Neural progenitor cell (in vitro differentiated cells): ENCODE measurements around the gene PDP2. TPM values are rescaled to one million over a fixed set of nuclear protein-coding genes. Genes with fewer than 3 reads are reported as not detected.

Source experiments
- DNase-seq: peaks from one replicate; pipeline ENCODE4 v3.0.0-alpha.2; 2016; ENCODE audit warnings: low spot score
- H2AFZ ChIP-seq: fragments of 200-600 bp; sonication (generic); replicated peaks from 2 replicates; pipeline ENCODE4 v1.6.1; 2016; ENCODE audit warnings: antibody characterized with exemption
- H3F3A ChIP-seq: fragments of 200-600 bp; sonication (generic); 2 replicates; pipeline ENCODE4 v1.6.1; 2016; ENCODE audit warnings: antibody characterized with exemption, low read depth
- H3K27ac ChIP-seq: fragments of 200-600 bp; sonication (generic); 2 replicates; pipeline ENCODE4 v1.5.1; 2016; ENCODE audit warnings: mild to moderate bottlenecking
- H3K27me3 ChIP-seq: fragments of 200-600 bp; sonication (generic); 2 replicates; pipeline ENCODE4 v1.6.1; 2016; ENCODE audit warnings: mild to moderate bottlenecking, moderate library complexity
- H3K36me3 ChIP-seq: fragments of 200-600 bp; sonication (generic); 2 replicates; pipeline ENCODE4 v1.5.1; 2016
- H3K4me1 ChIP-seq: fragments of 200-600 bp; sonication (generic); 2 replicates; pipeline ENCODE4 v1.6.1; 2016; ENCODE audit warnings: mixed run types
- H3K4me2 ChIP-seq: fragments of 200-600 bp; sonication (generic); 2 replicates; pipeline ENCODE4 v1.6.1; 2016
- H3K4me3 ChIP-seq: fragments of 200-600 bp; sonication (generic); 2 replicates; pipeline ENCODE4 v1.5.1; 2016
- H3K79me2 ChIP-seq: fragments of 200-600 bp; sonication (generic); 2 replicates; pipeline ENCODE4 v1.6.1; 2016; ENCODE audit warnings: low read depth
- H3K9ac ChIP-seq: fragments of 200-600 bp; sonication (generic); 2 replicates; pipeline ENCODE4 v1.6.1; 2016
- H3K9me3 ChIP-seq: fragments of 200-600 bp; sonication (generic); 2 replicates; pipeline ENCODE4 v1.5.1; 2016; ENCODE audit warnings: low read depth
- H4K20me1 ChIP-seq: fragments of 200-600 bp; sonication (generic); 2 replicates; pipeline ENCODE4 v1.6.1; 2016; ENCODE audit warnings: low read depth
- H3K27ac Mint-ChIP-seq: 3 replicates; pipeline ENCODE4 v1.8.0; 2021; ENCODE audit warnings: mixed read lengths
- H3K27me3 Mint-ChIP-seq: 2 replicates; pipeline ENCODE4 v1.8.0; 2022; ENCODE audit warnings: low read depth, mild to moderate bottlenecking, inconsistent platforms, moderate library complexity, mixed read lengths; ENCODE audit not compliant: insufficient read depth
- H3K36me3 Mint-ChIP-seq: 3 replicates; pipeline ENCODE4 v1.8.0; 2021; ENCODE audit warnings: mixed read lengths
- H3K4me1 Mint-ChIP-seq: 3 replicates; pipeline ENCODE4 v1.8.0; 2021; ENCODE audit warnings: mixed read lengths
- H3K4me3 Mint-ChIP-seq: 3 replicates; pipeline ENCODE4 v1.8.0; 2021; ENCODE audit warnings: mild to moderate bottlenecking, moderate library complexity, mixed read lengths
- H3K9me3 Mint-ChIP-seq: 3 replicates; pipeline ENCODE4 v1.8.0; 2020; ENCODE audit warnings: mixed read lengths
- CTCF ChIP-seq: fragments of 200-600 bp; sonication (generic); IDR thresholded peaks from 2 replicates; pipeline ENCODE4 v1.5.1; 2017; ENCODE audit warnings: antibody characterized with exemption, mild to moderate bottlenecking
- EZH2 ChIP-seq: fragments of 200-600 bp; sonication (generic); IDR thresholded peaks from 2 replicates; pipeline ENCODE4 v1.6.1; 2017; ENCODE audit warnings: antibody characterized with exemption, mild to moderate bottlenecking, moderate library complexity
- EZH2phosphoT487 ChIP-seq: fragments of 200-600 bp; sonication (generic); IDR thresholded peaks from 2 replicates; pipeline ENCODE4 v1.6.1; 2017; ENCODE audit warnings: antibody characterized with exemption
- total RNA-seq: library from RNA; depleted of rRNA; stranded (reverse); fragments of >200 nt; gene quantifications from 2 replicates; pipeline ENCODE4 v1.2.3, GENCODE V29; 2015; ENCODE audit warnings: low replicate concordance

PDP2 gene
- total RNA-seq, 1 donor from 2014 or later, result 6.6 TPM

GRCh38 chr16:66936462-66936861, 56.1 kb downstream of the PDP2 start:
- no peak overlapping the region for H3K9ac ChIP-seq
- peaks cover 10% of the 10 kb centered on the region for H3K4me1 ChIP-seq
- Mint-ChIP-seq H3K27me3 (peaks cover 4% of the 10 kb centered on the region), H3K4me1 (peaks cover 32% of the 10 kb centered on the region), H3K36me3 (peaks cover 9% of the 10 kb centered on the region), H3K4me3 (peak overlapping the region; percentile 96), H3K9me3 (no peaks in the 10 kb centered on the region), H3K27ac (no peak overlapping the region)
- H3K79me2 ChIP-seq, result peaks cover 9% of the 10 kb centered on the region
- H3F3A ChIP-seq, result no peaks in the 10 kb centered on the region
- H3K27me3 ChIP-seq, result peaks cover 9% of the 10 kb centered on the region
- peaks cover 19% of the 10 kb centered on the region for H4K20me1 ChIP-seq
- no peak overlapping the region for H2AFZ ChIP-seq
- DNase-seq, result no peak
- no peak overlapping the region for H3K4me2 ChIP-seq
- H3K27ac ChIP-seq, result no peak overlapping the region
- H3K9me3 ChIP-seq, result no peaks in the 10 kb centered on the region
- H3K36me3 ChIP-seq, result no peaks in the 10 kb centered on the region
- TF ChIP-seq EZH2, result no peak
- TF ChIP-seq CTCF, result no peak
- no peak for TF ChIP-seq EZH2phosphoT487
- H3K4me3 ChIP-seq, result no peak overlapping the region

- Mint-ChIP-seq H3K27ac (no peak overlapping the region), H3K4me3 (peak overlapping the region; percentile 96), H3K36me3 (peaks cover 11% of the 10 kb centered on the region), H3K9me3 (no peaks in the 10 kb centered on the region), H3K27me3 (peaks cover 4% of the 10 kb centered on the region), H3K4me1 (peaks cover 32% of the 10 kb centered on the region)
- Histone ChIP-seq H3K4me3 (no peak overlapping the region), H3K9ac (no peak overlapping the region), H3K27ac (no peak overlapping the region), H3K79me2 (peaks cover 9% of the 10 kb centered on the region), H3K9me3 (no peaks in the 10 kb centered on the region), H3K27me3 (peaks cover 9% of the 10 kb centered on the region), H3K4me2 (no peak overlapping the region), H3K4me1 (peaks cover 10% of the 10 kb centered on the region), H3F3A (no peaks in the 10 kb centered on the region), H3K36me3 (no peaks in the 10 kb centered on the region), H2AFZ (no peak overlapping the region), H4K20me1 (peaks cover 19% of the 10 kb centered on the region)
- no peak for TF ChIP-seq EZH2
- no peak for TF ChIP-seq EZH2phosphoT487
- no peak for TF ChIP-seq CTCF
- no peak for DNase-seq
These were observed 56.7 kb downstream of the PDP2 start for GRCh38 chr16:66936889-66937554.

- Histone ChIP-seq H3K36me3 (no peaks in the 10 kb centered on the region), H3K4me2 (no peak overlapping the region), H3K4me3 (no peak overlapping the region), H4K20me1 (peaks cover 19% of the 10 kb centered on the region), H3K27ac (no peak overlapping the region), H3K9ac (no peak overlapping the region), H3K4me1 (peaks cover 10% of the 10 kb centered on the region), H3K9me3 (no peaks in the 10 kb centered on the region), H3K79me2 (peaks cover 9% of the 10 kb centered on the region), H3F3A (no peaks in the 10 kb centered on the region), H3K27me3 (peaks cover 9% of the 10 kb centered on the region), H2AFZ (no peak overlapping the region)
- Mint-ChIP-seq H3K36me3 (peaks cover 18% of the 10 kb centered on the region), H3K9me3 (no peaks in the 10 kb centered on the region), H3K27me3 (peaks cover 4% of the 10 kb centered on the region), H3K27ac (no peak overlapping the region), H3K4me3 (peak overlapping the region; percentile 1), H3K4me1 (peaks cover 29% of the 10 kb centered on the region)
- TF ChIP-seq EZH2 (no peak), CTCF (no peak), EZH2phosphoT487 (no peak)
- DNase-seq, result no peak
These were observed 57.5 kb downstream of the PDP2 start for GRCh38 chr16:66937725-66938337.
